ENCODE measurements around the gene POMT2.

DNA sequence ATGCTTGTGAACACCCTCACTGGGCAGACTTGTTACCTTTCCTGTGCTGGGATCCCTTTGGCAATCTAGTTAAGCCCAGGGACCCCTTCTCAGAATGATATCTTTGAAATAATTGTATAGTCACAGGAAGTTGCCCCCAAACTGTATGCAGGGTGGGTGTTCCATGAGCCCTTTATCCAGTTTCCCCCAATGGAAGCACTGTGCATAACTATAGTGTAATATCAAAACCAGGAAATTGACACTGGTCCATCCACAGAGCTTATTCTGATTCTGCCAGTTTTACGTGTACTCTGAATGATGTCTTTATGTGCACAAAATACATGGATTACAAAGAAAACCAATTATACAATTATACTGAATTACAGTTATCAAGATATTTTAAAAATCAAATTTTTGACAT is 73.9 kb downstream of the POMT2 start:
- TF ChIP-seq ZFP30 (CRISPR knock-in tag; IDR thresholded peaks at IDR 0.05) (no peak), ZFP3 (CRISPR knock-in tag; IDR thresholded peaks at IDR 0.05) (no peak), PATZ1 (CRISPR knock-in tag; IDR thresholded peaks at IDR 0.05; ENCODE audit: borderline replicate concordance) (no peak), TCF4 (CRISPR knock-in tag; IDR thresholded peaks at IDR 0.05; ENCODE audit: borderline replicate concordance) (no peak), RARB (CRISPR knock-in tag; IDR thresholded peaks at IDR 0.05) (no peak), PPARA (CRISPR knock-in tag; IDR thresholded peaks at IDR 0.05; ENCODE audit: borderline replicate concordance) (no peak), TOX (CRISPR knock-in tag; IDR thresholded peaks at IDR 0.05; ENCODE audit: borderline replicate concordance) (no peak), CSDC2 (CRISPR knock-in tag; IDR thresholded peaks at IDR 0.05) (no peak)
- TF ChIP-seq, protein P1, sequence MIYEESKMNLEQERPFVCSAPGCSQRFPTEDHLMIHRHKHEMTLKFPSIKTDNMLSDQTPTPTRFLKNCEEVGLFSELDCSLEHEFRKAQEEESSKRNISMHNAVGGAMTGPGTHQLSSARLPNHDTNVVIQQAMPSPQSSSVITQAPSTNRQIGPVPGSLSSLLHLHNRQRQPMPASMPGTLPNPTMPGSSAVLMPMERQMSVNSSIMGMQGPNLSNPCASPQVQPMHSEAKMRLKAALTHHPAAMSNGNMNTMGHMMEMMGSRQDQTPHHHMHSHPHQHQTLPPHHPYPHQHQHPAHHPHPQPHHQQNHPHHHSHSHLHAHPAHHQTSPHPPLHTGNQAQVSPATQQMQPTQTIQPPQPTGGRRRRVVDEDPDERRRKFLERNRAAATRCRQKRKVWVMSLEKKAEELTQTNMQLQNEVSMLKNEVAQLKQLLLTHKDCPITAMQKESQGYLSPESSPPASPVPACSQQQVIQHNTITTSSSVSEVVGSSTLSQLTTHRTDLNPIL (CRISPR knock-in tag; IDR thresholded peaks at IDR 0.05; ENCODE audit: low read depth): no peak

Measured in SK-N-SH treated with all-trans-retinoic acid at 6 μM for 48 hours (cell line).